Activated CD8-positive, alpha-beta T cell treated with anti-CD3 and anti-CD28 coated beads for 36 hours (primary cell): Measurements from ENCODE around the gene LAMTOR2. TPM values are rescaled to one million over a fixed set of nuclear protein-coding genes. Genes with fewer than 3 reads are reported as not detected.
"Not testable (repeated sequence)": the region's sequence is repeated elsewhere in the genome, so short reads cannot be mapped to it uniquely, and the experiment has no call there.

Source experiments
- ATAC-seq: fragments of 200-7000 bp; cut with Tn5 transposase; one replicate; pipeline ENCODE4 v1.10.0; 2021; ENCODE audit warnings: mild to moderate bottlenecking, moderate library complexity
- CTCF ChIA-PET: fragments of 350-600 bp; sonication (Branson Sonifier 250); formaldehyde crosslinking; loops from one replicate; lab custom pipeline; 2021; ENCODE audit warnings: antibody characterized with exemption; lab: Charles Lee
- POLR2A ChIA-PET: fragments of 350-600 bp; sonication (Branson Sonifier 250); formaldehyde crosslinking; loops from one replicate; lab custom pipeline; 2021; ENCODE audit warnings: antibody characterized with exemption; lab: Charles Lee
- DNase-seq: peaks from one replicate; pipeline ENCODE4 v3.0.0-alpha.2; 2020
- H3K27ac Mint-ChIP-seq: one replicate; pipeline ENCODE4 v1.8.0; 2021; ENCODE audit warnings: mild to moderate bottlenecking, mixed read lengths
- H3K27me3 Mint-ChIP-seq: one replicate; pipeline ENCODE4 v1.8.0; 2021; ENCODE audit warnings: mixed read lengths
- H3K36me3 Mint-ChIP-seq: one replicate; pipeline ENCODE4 v1.8.0; 2021; ENCODE audit warnings: low read depth, mixed read lengths
- H3K4me1 Mint-ChIP-seq: one replicate; pipeline ENCODE4 v1.8.0; 2021; ENCODE audit warnings: low read depth, mixed read lengths
- H3K4me3 Mint-ChIP-seq: one replicate; pipeline ENCODE4 v1.8.0; 2021; ENCODE audit warnings: mild to moderate bottlenecking, moderate library complexity, mixed read lengths
- H3K9me3 Mint-ChIP-seq: one replicate; pipeline ENCODE4 v1.8.0; 2021; ENCODE audit warnings: mixed read lengths
- CTCF ChIP-seq: fragments of 200-600 bp; IDR thresholded peaks from one replicate; pipeline ENCODE4 v1.8.0; 2022; ENCODE audit warnings: antibody characterized with exemption, mild to moderate bottlenecking
- intact Hi-C: fragments of 100-400 bp; cut with micrococcal nuclease; formaldehyde crosslinking; loops from one replicate; pipeline ENCODE4 v1.10.0; 2022
- total RNA-seq, 2 experiments: library from RNA; stranded (reverse); gene quantifications; one replicate each; pipeline ENCODE4 v1.2.3, GENCODE V29; 2021

LAMTOR2 gene
- total RNA-seq, 2 experiments from 2014 or later: 48.9 to 49.4 TPM

- H3K9me3 Mint-ChIP-seq: no peaks in the 10 kb centered on the region
- no peaks in the 10 kb centered on the region for H3K4me1 Mint-ChIP-seq
- TF ChIP-seq CTCF: no peak
- H3K27me3 Mint-ChIP-seq: no peaks in the 10 kb centered on the region
- no peak overlapping the region for H3K27ac Mint-ChIP-seq
- intact Hi-C loops: no loop called here
- POLR2A ChIA-PET: interaction anchor here (0.5 to 1.1 kb wide), 3 partner anchors 28 to 324 kb away, joined by 3 to 4 read pairs (median 3); no protein-coding TSS in a partner anchor
- no peak for DNase-seq
- peaks cover 4% of the 10 kb centered on the region for H3K36me3 Mint-ChIP-seq
- CTCF ChIA-PET: interaction anchor here (1.3 kb wide), 1 partner anchor 33 kb away, joined by 5 read pairs; no protein-coding TSS in a partner anchor
- ATAC-seq: no peak
- H3K4me3 Mint-ChIP-seq: no peak overlapping the region
Observed at GRCh38 chr1:156033011-156033410, 21.6 kb upstream of the LAMTOR2 start.

- H3K27ac Mint-ChIP-seq, intact Hi-C loops, POLR2A ChIA-PET: not testable (repeated sequence)
Observed at GRCh38 chr1:156034991-156035390, 19.6 kb upstream of the LAMTOR2 start.

DNA sequence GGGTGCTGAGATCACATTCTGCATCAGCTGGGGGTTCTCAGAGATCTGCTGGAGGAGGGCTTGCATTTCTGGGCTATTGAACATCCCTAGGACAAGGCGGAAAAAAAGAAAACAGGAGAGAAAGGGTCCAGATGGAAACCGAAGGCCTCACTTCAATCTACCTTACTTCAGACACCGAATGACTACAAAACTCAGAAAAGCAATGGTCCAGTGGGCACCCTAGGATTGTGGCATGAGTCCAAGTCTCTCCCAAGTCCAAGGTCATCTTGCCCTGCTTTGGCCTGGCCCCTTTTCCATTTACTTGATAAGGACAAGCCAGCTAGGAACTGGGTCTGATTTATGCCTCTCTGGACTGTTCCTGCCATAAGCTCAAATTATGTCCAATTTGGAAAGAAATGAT lies 11.8 kb upstream of the LAMTOR2 start:
- H3K27me3 Mint-ChIP-seq: no peaks in the 10 kb centered on the region
- no peak for TF ChIP-seq CTCF
- no peak overlapping the region for H3K27ac Mint-ChIP-seq
- H3K36me3 Mint-ChIP-seq: peaks cover 27% of the 10 kb centered on the region
- DNase-seq (no peak), ATAC-seq (no peak)
- H3K4me1 Mint-ChIP-seq: peaks cover 3% of the 10 kb centered on the region
- intact Hi-C loops: no loop called here
- POLR2A ChIA-PET: interaction anchor here (0.8 to 2.1 kb wide), 2 partner anchors 23 to 480 kb away, joined by 3 to 5 read pairs; no protein-coding TSS in a partner anchor
- CTCF ChIA-PET: no interaction called here
- no peak overlapping the region for H3K4me3 Mint-ChIP-seq
- H3K9me3 Mint-ChIP-seq: no peaks in the 10 kb centered on the region

More at GRCh38 chr1:156034991-156035390, 19.6 kb upstream of the LAMTOR2 start:
- H3K9me3 Mint-ChIP-seq, DNase-seq, H3K27me3 Mint-ChIP-seq, ATAC-seq, H3K36me3 Mint-ChIP-seq, H3K4me1 Mint-ChIP-seq, H3K4me3 Mint-ChIP-seq: not testable (repeated sequence)
- CTCF ChIA-PET: interaction anchor here (1.0 kb wide), 1 partner anchor 10 kb away, joined by 4 read pairs; no protein-coding TSS in a partner anchor

DNA sequence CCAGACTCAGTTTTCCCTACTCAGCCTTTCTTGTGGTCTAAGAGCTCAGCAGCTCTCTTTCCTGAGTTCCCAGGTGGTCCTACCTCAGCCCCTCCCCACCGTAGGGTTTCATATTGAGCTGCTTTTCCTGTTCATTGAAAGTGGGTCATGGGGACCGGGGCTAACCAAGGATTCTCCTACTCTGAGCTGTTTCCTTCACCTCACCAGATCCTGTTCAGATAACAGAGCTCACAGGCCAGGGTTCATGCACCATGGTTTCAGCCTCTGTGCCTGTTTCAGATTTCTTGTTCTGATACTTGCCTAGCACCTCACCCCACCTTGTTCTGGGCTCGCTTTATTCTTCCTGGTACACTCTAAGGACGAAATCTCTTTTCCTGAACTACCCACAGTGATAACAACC lies 9.5 kb upstream of the LAMTOR2 start:
- H3K4me1 Mint-ChIP-seq: peaks cover 3% of the 10 kb centered on the region
- intact Hi-C loops: no loop called here
- no peaks in the 10 kb centered on the region for H3K27me3 Mint-ChIP-seq
- CTCF ChIA-PET: interaction anchor here (0.6 to 1.5 kb wide), 9 partner anchors 8 to 633 kb away, joined by 3 to 4 read pairs (median 3); partner anchors contain the start of genes RAB25 and UBQLN4
- no peak overlapping the region for H3K27ac Mint-ChIP-seq
- no peak for ATAC-seq
- POLR2A ChIA-PET: interaction anchor here (0.6 kb wide), 1 partner anchor 109 kb away, joined by 4 read pairs; no protein-coding TSS in a partner anchor
- peaks cover 35% of the 10 kb centered on the region for H3K36me3 Mint-ChIP-seq
- no peak for DNase-seq
- H3K4me3 Mint-ChIP-seq: no peak overlapping the region
- TF ChIP-seq CTCF: no peak
- no peaks in the 10 kb centered on the region for H3K9me3 Mint-ChIP-seq

GRCh38 chr1:156048663-156049258 lies 5.8 kb upstream of the LAMTOR2 start:
- ChIA-PET CTCF (no interaction called here), POLR2A (no interaction called here)
- Mint-ChIP-seq H3K27ac (no peak overlapping the region), H3K4me3 (no peak overlapping the region), H3K36me3 (peaks cover 24% of the 10 kb centered on the region), H3K9me3 (no peaks in the 10 kb centered on the region), H3K4me1 (peaks cover 12% of the 10 kb centered on the region), H3K27me3 (no peaks in the 10 kb centered on the region)
- intact Hi-C loops: no loop called here
- TF ChIP-seq CTCF: no peak
- ATAC-seq (no peak), DNase-seq (no peak)
